ENCODE data around the gene FSTL5.

Gene FSTL5

DNA sequence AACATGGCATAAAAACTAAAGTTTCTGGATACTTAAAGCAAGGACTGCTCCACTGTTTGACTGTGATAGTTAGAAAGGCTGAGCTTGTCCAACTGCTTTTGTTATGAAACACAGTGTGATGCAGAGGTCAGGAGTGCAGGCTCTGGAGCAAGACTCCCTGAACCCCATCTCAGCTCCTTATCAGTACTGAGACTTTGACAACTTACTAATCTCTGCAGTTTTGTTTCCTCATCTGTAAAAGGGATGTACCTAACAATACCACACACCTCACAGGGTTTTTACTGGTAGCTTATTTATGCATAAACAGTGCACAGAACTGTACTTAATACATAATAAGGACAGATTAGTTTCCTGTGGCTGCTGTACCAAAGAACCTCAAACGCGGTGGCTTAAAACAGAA, 804.3 kb downstream of the FSTL5 start:
- no peak for TF ChIP-seq CTCF (IDR thresholded peaks at IDR 0.05; ENCODE audit: low read depth, low read length, poor library complexity, severe bottlenecking)
- TF ChIP-seq EZH2phosphoT487 (IDR thresholded peaks at IDR 0.05; ENCODE audit: borderline replicate concordance, low read length) = no peak
- Histone ChIP-seq H3K36me3 (ENCODE audit: control insufficient read depth, low read length) (no peaks in the 10 kb centered on the region), H4K20me1 (ENCODE audit: control insufficient read depth, insufficient read depth, low read depth, low read length) (no peaks in the 10 kb centered on the region), H3K4me1 (ENCODE audit: control insufficient read depth, low read length) (no peaks in the 10 kb centered on the region), H3K4me3 (ENCODE audit: low read length) (no peak overlapping the region), H3K27ac (ENCODE audit: low read depth, low read length) (no peak overlapping the region), H3K9me3 (ENCODE audit: control insufficient read depth, insufficient read depth, low read length) (no peaks in the 10 kb centered on the region), H3K27me3 (ENCODE audit: control insufficient read depth, low read length) (no peaks in the 10 kb centered on the region), H3K4me2 (ENCODE audit: low read length) (no peak overlapping the region), H3K79me2 (ENCODE audit: control insufficient read depth, low read length) (no peaks in the 10 kb centered on the region), H3F3A (ENCODE audit: control insufficient read depth, insufficient read depth) (no peaks in the 10 kb centered on the region), H3K9me2 (replicated peaks; ENCODE audit: control insufficient read depth, low read length) (no peaks in the 10 kb centered on the region)

DNA sequence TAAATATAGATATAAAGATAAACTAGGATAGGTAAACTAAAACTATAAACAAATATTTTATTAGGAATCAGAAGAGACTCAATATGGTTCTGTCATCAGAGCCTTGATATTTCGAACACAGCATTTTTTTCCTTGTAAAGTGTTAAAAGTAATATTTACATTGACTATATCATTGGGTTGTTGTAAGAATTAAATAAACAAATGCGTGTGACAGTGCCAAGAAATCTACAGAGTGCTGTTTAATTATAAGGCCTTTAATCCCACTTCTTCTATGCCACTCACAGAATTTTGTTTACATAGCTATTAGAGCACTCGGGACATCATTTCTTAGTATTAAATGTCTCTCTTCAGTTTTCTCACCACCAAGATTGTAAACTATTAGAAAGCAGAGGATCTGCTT, 807.4 kb downstream of the FSTL5 start:
- TF ChIP-seq EZH2phosphoT487 (IDR thresholded peaks at IDR 0.05; ENCODE audit: borderline replicate concordance, low read length) (no peak), CTCF (IDR thresholded peaks at IDR 0.05; ENCODE audit: low read depth, low read length, poor library complexity, severe bottlenecking) (no peak)
- Histone ChIP-seq H4K20me1 (ENCODE audit: control insufficient read depth, insufficient read depth, low read depth, low read length) (no peaks in the 10 kb centered on the region), H3K4me2 (ENCODE audit: low read length) (no peak overlapping the region), H3K36me3 (ENCODE audit: control insufficient read depth, low read length) (no peaks in the 10 kb centered on the region), H3K4me1 (ENCODE audit: control insufficient read depth, low read length) (no peaks in the 10 kb centered on the region), H3F3A (ENCODE audit: control insufficient read depth, insufficient read depth) (no peaks in the 10 kb centered on the region), H3K9me2 (replicated peaks; ENCODE audit: control insufficient read depth, low read length) (no peaks in the 10 kb centered on the region), H3K27ac (ENCODE audit: low read depth, low read length) (no peak overlapping the region), H3K4me3 (ENCODE audit: low read length) (no peak overlapping the region), H3K9me3 (ENCODE audit: control insufficient read depth, insufficient read depth, low read length) (no peaks in the 10 kb centered on the region), H3K79me2 (ENCODE audit: control insufficient read depth, low read length) (no peaks in the 10 kb centered on the region), H3K27me3 (ENCODE audit: control insufficient read depth, low read length) (no peaks in the 10 kb centered on the region)

DNA sequence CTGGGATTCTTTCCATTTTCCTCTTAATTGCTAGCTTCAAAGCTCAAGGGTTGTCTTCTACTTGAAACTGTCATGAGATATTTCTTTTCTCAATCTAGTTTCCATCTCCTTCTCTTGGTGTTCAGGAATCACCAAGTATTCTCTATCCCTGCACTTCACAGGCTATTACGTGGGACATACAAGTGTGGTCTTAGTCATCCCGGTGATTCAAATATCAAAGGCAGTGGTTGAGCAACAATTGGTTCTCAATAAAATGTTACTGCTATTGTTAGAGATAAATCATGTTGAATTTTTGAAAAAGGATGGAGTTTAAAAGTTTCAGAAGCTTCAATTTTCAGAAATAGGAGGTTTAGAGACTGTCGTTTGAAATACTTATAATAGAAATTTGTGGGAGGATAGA, 812.9 kb downstream of the FSTL5 start:
- no peaks in the 10 kb centered on the region for H3K4me1 ChIP-seq (ENCODE audit: control insufficient read depth, low read length)
- no peaks in the 10 kb centered on the region for H3F3A ChIP-seq (ENCODE audit: control insufficient read depth, insufficient read depth)
- H3K9me3 ChIP-seq (ENCODE audit: control insufficient read depth, insufficient read depth, low read length) = no peaks in the 10 kb centered on the region
- H3K79me2 ChIP-seq (ENCODE audit: control insufficient read depth, low read length) = no peaks in the 10 kb centered on the region
- H3K9me2 ChIP-seq (replicated peaks; ENCODE audit: control insufficient read depth, low read length) = no peaks in the 10 kb centered on the region
- no peaks in the 10 kb centered on the region for H3K27me3 ChIP-seq (ENCODE audit: control insufficient read depth, low read length)
- no peaks in the 10 kb centered on the region for H4K20me1 ChIP-seq (ENCODE audit: control insufficient read depth, insufficient read depth, low read depth, low read length)
- no peak overlapping the region for H3K27ac ChIP-seq (ENCODE audit: low read depth, low read length)
- TF ChIP-seq EZH2phosphoT487 (IDR thresholded peaks at IDR 0.05; ENCODE audit: borderline replicate concordance, low read length) = no peak
- TF ChIP-seq CTCF (IDR thresholded peaks at IDR 0.05; ENCODE audit: low read depth, low read length, poor library complexity, severe bottlenecking) = no peak
- H3K4me2 ChIP-seq (ENCODE audit: low read length) = no peak overlapping the region
- H3K36me3 ChIP-seq (ENCODE audit: control insufficient read depth, low read length) = no peaks in the 10 kb centered on the region
- no peak overlapping the region for H3K4me3 ChIP-seq (ENCODE audit: low read length)

- H3K27ac ChIP-seq (ENCODE audit: low read depth, low read length) = no peak overlapping the region
- no peaks in the 10 kb centered on the region for H4K20me1 ChIP-seq (ENCODE audit: control insufficient read depth, insufficient read depth, low read depth, low read length)
- H3K4me2 ChIP-seq (ENCODE audit: low read length) = no peak overlapping the region
- no peaks in the 10 kb centered on the region for H3K36me3 ChIP-seq (ENCODE audit: control insufficient read depth, low read length)
- H3K4me3 ChIP-seq (ENCODE audit: low read length) = no peak overlapping the region
- no peaks in the 10 kb centered on the region for H3K4me1 ChIP-seq (ENCODE audit: control insufficient read depth, low read length)
- TF ChIP-seq EZH2phosphoT487 (IDR thresholded peaks at IDR 0.05; ENCODE audit: borderline replicate concordance, low read length) (no peak), CTCF (IDR thresholded peaks at IDR 0.05; ENCODE audit: low read depth, low read length, poor library complexity, severe bottlenecking) (no peak)
- no peaks in the 10 kb centered on the region for H3K79me2 ChIP-seq (ENCODE audit: control insufficient read depth, low read length)
- no peaks in the 10 kb centered on the region for H3F3A ChIP-seq (ENCODE audit: control insufficient read depth, insufficient read depth)
- no peaks in the 10 kb centered on the region for H3K27me3 ChIP-seq (ENCODE audit: control insufficient read depth, low read length)
- H3K9me3 ChIP-seq (ENCODE audit: control insufficient read depth, insufficient read depth, low read length) = no peaks in the 10 kb centered on the region
- no peaks in the 10 kb centered on the region for H3K9me2 ChIP-seq (replicated peaks; ENCODE audit: control insufficient read depth, low read length)
These were observed 818.1 kb downstream of the FSTL5 start for GRCh38 chr4:161345741-161346140.

Data from DOHH2 (cell line).